Natural killer cell treated with Interleukin-12 subunit alpha and Interleukin-12 subunit beta and Interleukin-15 and Interleukin-18, amount 100 ng/mL, for 72 hours (primary cell): ENCODE data around the gene EMC10. TPM values are rescaled to one million over a fixed set of nuclear protein-coding genes. Genes with fewer than 3 reads are reported as not detected.
"Not testable (repeated sequence)": the region's sequence is repeated elsewhere in the genome, so short reads cannot be mapped to it uniquely, and the experiment has no call there.

Experiments used
- ATAC-seq, 2 donors: fragments of 150-1000 bp; cut with Tn5 transposase in 1 of 2; sonication (Bioruptor Pico), chemical (Tn5 transposase) in 1 of 2; 2 replicates each; pipeline ENCODE4 v1.10.0; 2021
- DNase-seq: peaks from one replicate; pipeline ENCODE4 v3.0.0; 2022; ENCODE audit warnings: low spot score
- H3K27ac Mint-ChIP-seq, 2 donors: 1 replicate in 1 of 2; 2 replicates in 1 of 2; pipeline ENCODE4 v1.8.0; 2022; ENCODE audit warnings: mixed read lengths in 2 of 2, mild to moderate bottlenecking in 1 of 2, moderate library complexity in 1 of 2
- H3K27me3 Mint-ChIP-seq, 2 donors: 1 replicate in 1 of 2; 2 replicates in 1 of 2; pipeline ENCODE4 v1.8.0; 2022; ENCODE audit warnings: mixed read lengths in 2 of 2
- H3K36me3 Mint-ChIP-seq: one replicate; pipeline ENCODE4 v1.8.0; 2022; ENCODE audit warnings: mixed read lengths
- H3K4me1 Mint-ChIP-seq, 2 donors: 1 replicate in 1 of 2; 2 replicates in 1 of 2; pipeline ENCODE4 v1.8.0; 2022; ENCODE audit warnings: low read depth in 2 of 2, mixed read lengths in 2 of 2, mild to moderate bottlenecking in 1 of 2
- H3K4me3 Mint-ChIP-seq: one replicate; pipeline ENCODE4 v1.8.0; 2022; ENCODE audit warnings: mixed read lengths
- H3K9me3 Mint-ChIP-seq: 2 replicates; pipeline ENCODE4 v1.8.0; 2022; ENCODE audit warnings: mixed read lengths
- total RNA-seq, 2 donors: library from RNA; stranded (reverse); gene quantifications; one replicate each; pipeline ENCODE4 v1.2.3, GENCODE V29; 2022

EMC10 gene
- total RNA-seq, 2 donors from 2014 or later, result 84.1 to 106 TPM

DNA sequence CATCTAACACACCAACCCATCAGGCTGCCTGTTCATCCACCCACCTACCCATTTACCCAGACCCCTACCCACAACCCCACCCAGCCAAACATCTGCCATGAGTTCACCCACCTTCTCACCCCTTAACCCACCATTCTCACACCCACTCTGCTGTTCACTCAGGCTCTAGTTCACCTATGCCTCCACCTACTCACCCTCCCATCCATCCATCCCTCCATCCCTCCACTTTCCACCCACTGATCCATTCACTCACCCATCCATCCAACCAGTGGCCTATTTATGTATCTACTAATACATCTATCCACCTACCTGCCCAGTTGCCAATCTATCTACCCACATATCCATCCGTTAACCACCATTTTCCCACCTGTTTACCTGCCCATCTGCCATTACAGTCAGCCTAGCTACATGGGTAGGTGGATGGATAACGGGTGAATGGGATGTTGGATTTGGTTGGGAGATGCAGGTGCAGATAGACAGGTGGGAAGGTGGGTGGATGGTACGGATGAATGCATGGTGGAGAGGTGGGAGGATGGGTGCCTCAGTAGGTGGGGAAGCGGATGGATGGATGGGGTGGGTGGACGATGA, 38.4 kb upstream of the EMC10 start:
- H3K9me3 Mint-ChIP-seq, result no peaks in the 10 kb centered on the region
- H3K4me1 Mint-ChIP-seq, result peaks cover 0 to 3% of the 10 kb centered on the region in 2 donors
- no peak for DNase-seq
- H3K4me3 Mint-ChIP-seq, result no peak overlapping the region
- peaks cover 14 to 32% of the 10 kb centered on the region in 2 donors for H3K27me3 Mint-ChIP-seq
- H3K36me3 Mint-ChIP-seq, result no peaks in the 10 kb centered on the region
- H3K27ac Mint-ChIP-seq, result no peak overlapping the region
- ATAC-seq, result no peak

DNA sequence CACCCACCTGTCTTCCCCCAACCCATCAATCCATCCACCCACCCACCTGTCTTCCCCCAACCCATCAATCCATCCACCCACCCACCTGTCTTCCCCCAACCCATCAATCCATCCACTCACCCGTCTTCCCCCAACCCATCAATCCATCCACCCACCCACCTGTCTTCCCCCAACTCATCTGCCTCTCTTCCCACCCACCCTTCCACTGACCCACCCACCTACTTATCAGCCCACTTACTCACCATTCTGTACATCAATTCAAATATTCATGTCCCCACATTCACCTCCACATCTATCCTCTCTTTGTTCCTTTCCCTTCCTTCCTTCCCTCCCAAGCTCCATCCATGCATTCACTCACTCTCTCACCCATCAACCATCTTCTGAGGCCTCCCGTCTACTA, 37.2 kb upstream of the EMC10 start:
- H3K36me3 Mint-ChIP-seq, ATAC-seq, H3K9me3 Mint-ChIP-seq, DNase-seq, H3K27ac Mint-ChIP-seq, H3K4me3 Mint-ChIP-seq, H3K4me1 Mint-ChIP-seq: not testable (repeated sequence)
- peaks cover 14 to 33% of the 10 kb centered on the region in 2 donors for H3K27me3 Mint-ChIP-seq

DNA sequence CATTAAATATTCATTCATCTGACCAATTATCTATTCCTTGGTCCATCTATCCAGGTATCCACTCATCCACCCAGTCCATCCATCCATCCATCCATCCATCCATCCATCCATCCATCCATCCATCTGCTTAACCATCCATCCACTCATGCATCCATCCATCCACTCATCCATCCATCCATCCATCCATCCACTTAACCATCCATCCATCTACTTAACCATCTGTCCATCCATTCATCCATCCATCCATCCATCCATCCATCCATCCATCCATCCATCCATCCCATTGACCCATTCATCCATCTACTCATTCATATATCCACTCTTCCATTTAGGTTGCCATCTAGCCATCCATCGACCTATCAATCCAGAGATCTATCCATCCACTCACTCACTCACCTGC, 32.2 kb upstream of the EMC10 start:
- H3K36me3 Mint-ChIP-seq, result no peaks in the 10 kb centered on the region
- no peak overlapping the region for H3K4me3 Mint-ChIP-seq
- DNase-seq (no peak), ATAC-seq (no peak)
- H3K4me1 Mint-ChIP-seq, result no peaks in the 10 kb centered on the region
- H3K9me3 Mint-ChIP-seq, result no peaks in the 10 kb centered on the region
- no peak overlapping the region for H3K27ac Mint-ChIP-seq
- peaks cover 13 to 18% of the 10 kb centered on the region in 2 donors for H3K27me3 Mint-ChIP-seq

DNA sequence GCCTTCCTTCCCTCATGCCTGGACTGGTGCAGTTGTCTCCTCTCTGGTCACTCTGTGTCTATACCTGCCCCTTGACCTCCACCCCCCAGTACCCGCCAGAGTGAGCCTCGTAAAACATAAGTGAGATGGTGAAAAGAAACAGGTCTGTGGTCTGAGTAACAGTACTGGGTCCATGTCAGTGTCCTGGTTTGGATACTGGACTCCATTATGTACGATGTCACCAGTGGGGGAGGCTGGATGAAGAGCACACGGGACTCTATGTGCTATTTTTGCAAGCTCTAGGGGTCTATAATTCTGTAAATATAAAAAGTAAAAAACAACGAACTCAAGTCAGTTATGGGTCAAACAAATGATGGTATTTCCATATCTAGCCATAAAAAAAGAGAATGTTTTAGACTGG, 29.3 kb upstream of the EMC10 start:
- H3K27me3 Mint-ChIP-seq, result peaks cover 12 to 15% of the 10 kb centered on the region in 2 donors
- no peaks in the 10 kb centered on the region for H3K9me3 Mint-ChIP-seq
- H3K4me3 Mint-ChIP-seq, result no peak overlapping the region
- no peaks in the 10 kb centered on the region for H3K4me1 Mint-ChIP-seq
- no peak overlapping the region for H3K27ac Mint-ChIP-seq
- DNase-seq (no peak), ATAC-seq (no peak)
- H3K36me3 Mint-ChIP-seq, result no peaks in the 10 kb centered on the region

DNA sequence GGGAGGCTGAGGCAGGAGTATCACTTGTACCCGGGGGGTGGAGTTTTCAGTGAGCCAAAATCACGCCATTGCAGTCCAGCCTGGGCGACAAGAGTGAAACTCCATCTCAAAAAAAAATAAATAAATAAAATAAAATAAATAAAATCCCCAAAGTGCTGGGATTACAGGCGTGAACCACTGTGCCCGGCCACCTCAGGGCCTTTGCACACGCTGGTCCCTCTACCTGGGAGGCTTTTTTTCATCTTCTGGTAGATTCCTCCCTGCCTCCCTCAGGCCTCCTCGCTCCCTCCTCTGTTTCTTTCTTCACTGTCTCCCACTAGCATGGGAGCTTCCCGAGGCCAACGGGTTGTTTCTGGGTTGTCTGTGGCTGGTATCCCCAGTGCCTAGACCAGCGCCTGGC, 28.6 kb upstream of the EMC10 start:
- Mint-ChIP-seq H3K36me3 (no peaks in the 10 kb centered on the region), H3K27ac (no peak overlapping the region), H3K9me3 (no peaks in the 10 kb centered on the region), H3K27me3 (peaks cover 12 to 17% of the 10 kb centered on the region in 2 donors), H3K4me3 (no peak overlapping the region), H3K4me1 (no peaks in the 10 kb centered on the region)
- ATAC-seq, result no peak
- no peak for DNase-seq

DNA sequence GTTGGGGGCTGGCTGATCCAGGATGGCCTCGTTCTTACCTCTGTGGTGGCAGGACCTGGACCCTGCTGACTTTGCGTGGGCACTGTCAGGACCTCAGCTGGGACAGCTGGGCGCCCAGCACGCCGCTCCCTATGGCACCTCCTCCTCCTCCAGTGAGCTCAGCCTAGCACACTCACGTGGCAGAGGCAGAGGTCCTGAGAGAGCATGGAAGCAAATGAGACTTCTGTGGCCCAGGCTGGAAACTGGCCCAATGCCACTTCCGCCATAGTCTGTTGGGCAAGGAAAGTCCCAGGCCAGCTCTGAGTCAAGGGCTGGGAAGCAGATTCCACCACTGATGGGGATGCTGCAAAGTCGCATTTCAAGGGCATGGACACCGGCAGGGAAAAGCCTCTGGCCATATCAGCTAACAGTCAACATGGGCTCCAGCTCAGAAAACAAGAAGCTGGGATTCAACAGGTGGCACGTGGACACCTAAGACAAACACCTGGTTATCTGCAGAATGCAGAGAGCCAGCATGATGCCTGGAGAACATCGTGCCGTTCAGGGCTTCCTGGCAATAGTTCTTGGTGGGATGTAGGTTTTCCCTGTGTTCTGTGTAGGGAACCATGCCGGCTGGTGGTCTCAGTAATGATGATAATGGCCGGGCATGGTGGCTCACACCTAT, 26.9 kb upstream of the EMC10 start:
- Mint-ChIP-seq H3K27ac (no peak overlapping the region), H3K9me3 (no peaks in the 10 kb centered on the region), H3K27me3 (peaks cover 3 to 12% of the 10 kb centered on the region in 2 donors), H3K4me1 (no peaks in the 10 kb centered on the region), H3K36me3 (no peaks in the 10 kb centered on the region), H3K4me3 (no peak overlapping the region)
- ATAC-seq (peak in 1 of 2 donors; percentile 22), DNase-seq (no peak)

DNA sequence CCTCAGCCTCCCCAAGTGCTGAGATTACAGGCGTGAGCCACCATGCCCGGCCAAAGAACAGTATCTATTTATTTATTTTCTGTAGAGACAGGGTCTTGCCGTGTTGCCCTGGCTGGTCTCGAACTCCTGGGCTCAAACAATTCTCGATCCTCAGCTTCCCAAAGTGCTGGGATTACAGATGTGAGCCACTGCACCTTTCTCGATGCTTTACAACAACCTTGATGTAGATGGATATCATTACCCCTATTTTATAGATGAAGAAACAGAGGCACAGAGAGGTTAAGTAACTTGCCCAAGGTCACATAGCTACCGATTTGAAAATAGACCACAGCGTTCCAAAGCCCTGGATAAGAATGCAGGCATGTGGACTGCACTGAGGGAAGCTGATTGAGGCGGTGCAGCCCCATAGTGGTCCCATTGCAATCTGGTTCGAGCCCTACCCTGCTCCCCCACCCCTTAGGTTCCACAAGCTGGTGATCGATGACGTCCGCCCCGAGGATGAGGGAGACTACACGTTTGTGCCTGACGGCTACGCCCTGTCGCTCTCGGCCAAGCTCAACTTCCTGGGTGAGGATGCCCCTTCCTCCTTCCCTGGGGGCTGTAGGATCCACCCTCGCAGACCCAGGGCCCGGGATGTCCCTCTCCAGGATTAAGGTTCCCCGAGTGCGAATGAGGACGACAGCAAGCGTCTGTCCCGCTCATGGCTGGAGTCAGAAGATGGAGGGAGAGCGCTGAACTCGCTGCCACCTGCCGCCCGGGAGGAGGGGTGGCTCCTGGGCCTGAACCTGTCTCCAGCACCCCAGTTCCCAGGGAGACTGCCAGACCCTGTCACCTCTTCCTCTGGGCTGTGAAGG, 25.7 kb upstream of the EMC10 start:
- peaks cover 8 to 12% of the 10 kb centered on the region in 2 donors for H3K27me3 Mint-ChIP-seq
- no peak overlapping the region for H3K4me3 Mint-ChIP-seq
- H3K27ac Mint-ChIP-seq, result no peak overlapping the region
- DNase-seq (no peak), ATAC-seq (no peak)
- H3K36me3 Mint-ChIP-seq, result no peaks in the 10 kb centered on the region
- H3K4me1 Mint-ChIP-seq, result no peaks in the 10 kb centered on the region
- H3K9me3 Mint-ChIP-seq, result no peaks in the 10 kb centered on the region

DNA sequence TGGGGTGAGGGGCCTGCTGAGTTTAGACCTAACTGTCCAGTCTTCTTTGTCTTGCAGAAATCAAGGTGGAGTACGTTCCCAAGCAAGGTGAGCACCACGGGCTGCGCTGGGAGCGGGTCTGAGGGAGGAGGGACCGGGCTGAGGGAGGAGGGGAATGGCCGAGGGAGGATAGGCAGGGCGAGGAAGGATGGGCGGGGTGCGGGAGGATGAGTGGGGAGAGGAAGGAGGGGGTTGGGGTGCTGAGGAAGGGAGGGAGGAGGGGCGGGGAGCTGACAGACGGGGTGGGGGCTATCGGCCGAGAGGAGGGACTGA, 25.1 kb upstream of the EMC10 start:
- peak in 1 of 2 donors; percentile 11 for ATAC-seq

DNA sequence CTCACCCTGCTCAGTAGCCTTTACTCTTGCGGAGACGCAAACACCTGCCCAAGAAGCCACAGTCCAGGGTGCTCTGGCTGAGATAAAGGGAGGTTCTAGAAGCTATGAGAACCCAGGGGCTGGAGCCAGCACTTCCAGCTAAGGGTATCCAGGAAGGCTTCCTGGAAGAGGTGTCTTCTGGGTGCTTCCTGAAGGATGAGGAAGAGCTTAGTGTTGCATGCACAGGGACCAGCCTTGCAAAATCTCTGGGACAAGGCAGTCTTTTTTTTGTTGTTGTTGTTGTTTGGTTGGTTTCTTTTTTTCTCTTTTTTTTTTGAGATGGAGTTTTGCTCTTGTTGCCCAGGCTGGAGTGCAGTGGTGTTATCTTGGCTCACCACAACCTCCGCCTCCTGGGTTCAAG, 23.1 kb upstream of the EMC10 start:
- Mint-ChIP-seq H3K27me3 (peaks cover 20 to 24% of the 10 kb centered on the region in 2 donors), H3K36me3 (no peaks in the 10 kb centered on the region), H3K4me1 (peaks cover 0 to 4% of the 10 kb centered on the region in 2 donors), H3K27ac (no peak overlapping the region), H3K4me3 (no peak overlapping the region), H3K9me3 (no peaks in the 10 kb centered on the region)
- DNase-seq (no peak), ATAC-seq (no peak)

More for the DNA sequence above, 25.1 kb upstream of the EMC10 start:
- Mint-ChIP-seq H3K36me3 (no peaks in the 10 kb centered on the region), H3K27ac (no peak overlapping the region), H3K9me3 (no peaks in the 10 kb centered on the region), H3K27me3 (peaks cover 13 to 18% of the 10 kb centered on the region in 2 donors), H3K4me1 (peaks cover 0 to 3% of the 10 kb centered on the region in 2 donors), H3K4me3 (no peak overlapping the region)
- DNase-seq, result no peak

DNA sequence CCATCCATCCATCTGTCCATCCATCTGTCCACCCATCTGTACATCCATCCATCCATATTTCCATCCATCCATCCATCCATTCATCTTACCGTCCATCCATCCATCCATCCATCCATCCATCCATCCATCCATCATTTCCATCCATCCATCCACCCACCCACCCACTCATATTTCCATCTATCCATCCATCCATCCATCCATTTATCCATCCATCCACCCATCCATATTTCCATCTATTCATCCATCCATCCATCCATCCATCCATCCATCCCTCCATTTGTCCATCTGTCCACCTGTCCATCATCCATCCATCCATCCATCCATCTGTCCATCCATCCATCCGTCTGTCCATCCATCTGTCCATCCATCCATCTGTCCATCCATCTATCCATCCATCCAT, 20.3 kb upstream of the EMC10 start:
- no peak overlapping the region for H3K27ac Mint-ChIP-seq
- ATAC-seq (no peak), DNase-seq (no peak)
- no peaks in the 10 kb centered on the region for H3K36me3 Mint-ChIP-seq
- H3K4me3 Mint-ChIP-seq, result no peak overlapping the region
- peaks cover 20 to 24% of the 10 kb centered on the region in 2 donors for H3K27me3 Mint-ChIP-seq
- no peaks in the 10 kb centered on the region for H3K9me3 Mint-ChIP-seq
- peaks cover 0 to 4% of the 10 kb centered on the region in 2 donors for H3K4me1 Mint-ChIP-seq

DNA sequence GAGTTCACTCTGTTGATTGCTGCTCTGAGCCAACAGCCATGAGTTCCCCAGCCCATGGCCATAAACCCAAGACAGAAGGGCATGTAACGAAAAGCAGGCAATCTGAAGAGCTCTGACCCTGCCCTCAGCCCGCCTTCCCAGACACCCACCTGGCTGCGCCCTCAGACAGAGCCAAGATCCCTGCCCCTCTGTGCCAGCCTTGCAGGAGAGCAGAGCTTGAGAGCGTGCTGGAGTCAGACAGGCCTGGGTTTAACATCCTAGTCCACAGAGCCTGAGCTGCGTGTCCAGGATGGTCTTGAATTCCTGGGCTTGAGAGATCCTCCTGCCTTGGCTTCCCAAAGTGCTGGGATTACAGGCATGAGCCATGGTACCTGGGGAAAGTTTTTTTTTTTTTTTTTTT, 19.0 kb upstream of the EMC10 start:
- DNase-seq (no peak), ATAC-seq (no peak)
- peaks cover 3 to 4% of the 10 kb centered on the region in 2 donors for H3K4me1 Mint-ChIP-seq
- no peaks in the 10 kb centered on the region for H3K36me3 Mint-ChIP-seq
- H3K27ac Mint-ChIP-seq, result no peak overlapping the region
- H3K9me3 Mint-ChIP-seq, result no peaks in the 10 kb centered on the region
- H3K27me3 Mint-ChIP-seq, result peaks cover 23 to 24% of the 10 kb centered on the region in 2 donors
- no peak overlapping the region for H3K4me3 Mint-ChIP-seq

DNA sequence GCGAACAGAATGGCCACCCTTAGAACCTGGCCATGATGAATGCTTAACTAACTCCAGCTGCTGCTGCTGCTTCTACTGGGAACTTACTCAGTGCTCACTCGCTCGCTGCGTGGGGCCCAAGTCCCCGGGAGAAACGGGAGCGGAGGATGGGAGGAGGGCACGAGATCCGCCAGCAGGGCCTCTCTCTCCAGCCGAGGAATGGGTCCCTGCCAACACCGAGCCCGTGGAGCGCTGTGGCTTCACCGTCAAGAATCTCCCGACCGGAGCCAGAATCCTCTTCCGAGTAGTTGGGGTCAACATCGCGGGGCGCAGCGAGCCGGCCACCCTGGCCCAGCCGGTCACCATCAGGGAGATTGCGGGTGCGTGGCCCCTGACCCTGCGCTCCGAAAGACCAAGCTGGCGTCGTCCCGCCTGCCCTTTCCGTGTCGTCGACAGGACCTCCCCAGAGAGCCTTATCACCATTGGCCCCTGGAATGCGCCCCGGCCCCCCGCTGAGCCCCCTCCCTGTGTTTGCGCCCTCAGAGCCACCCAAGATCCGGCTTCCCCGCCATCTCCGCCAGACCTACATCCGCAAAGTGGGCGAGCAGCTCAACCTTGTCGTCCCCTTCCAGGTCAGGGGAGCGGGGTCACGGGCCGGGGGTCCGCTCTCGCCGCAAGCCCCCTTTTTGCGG, 17.8 kb upstream of the EMC10 start:
- Mint-ChIP-seq H3K27ac (no peak overlapping the region), H3K36me3 (no peaks in the 10 kb centered on the region), H3K4me3 (no peak overlapping the region), H3K9me3 (no peaks in the 10 kb centered on the region), H3K27me3 (peaks cover 23 to 24% of the 10 kb centered on the region in 2 donors), H3K4me1 (peaks cover 3 to 4% of the 10 kb centered on the region in 2 donors)
- DNase-seq (no peak), ATAC-seq (no peak)

DNA sequence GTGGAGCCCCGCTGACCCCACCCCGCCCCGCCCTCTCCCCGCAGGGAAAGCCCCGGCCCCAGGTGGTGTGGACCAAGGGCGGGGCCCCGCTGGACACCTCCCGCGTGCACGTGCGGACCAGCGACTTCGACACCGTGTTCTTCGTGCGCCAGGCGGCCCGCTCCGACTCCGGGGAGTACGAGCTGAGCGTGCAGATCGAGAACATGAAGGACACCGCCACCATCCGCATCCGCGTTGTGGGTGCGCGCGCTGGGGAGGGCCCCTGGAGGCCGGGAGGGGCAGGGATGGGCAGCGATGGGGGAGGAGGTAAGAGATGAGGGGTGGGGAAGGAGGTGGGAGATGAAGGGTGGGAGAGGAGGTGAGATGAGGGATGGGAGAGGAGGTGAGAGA, 17.2 kb upstream of the EMC10 start:
- Mint-ChIP-seq H3K27me3 (peaks cover 23 to 24% of the 10 kb centered on the region in 2 donors), H3K36me3 (no peaks in the 10 kb centered on the region), H3K4me1 (peaks cover 3 to 4% of the 10 kb centered on the region in 2 donors), H3K27ac (no peak overlapping the region), H3K9me3 (no peaks in the 10 kb centered on the region), H3K4me3 (no peak overlapping the region)
- ATAC-seq (no peak), DNase-seq (no peak)

DNA sequence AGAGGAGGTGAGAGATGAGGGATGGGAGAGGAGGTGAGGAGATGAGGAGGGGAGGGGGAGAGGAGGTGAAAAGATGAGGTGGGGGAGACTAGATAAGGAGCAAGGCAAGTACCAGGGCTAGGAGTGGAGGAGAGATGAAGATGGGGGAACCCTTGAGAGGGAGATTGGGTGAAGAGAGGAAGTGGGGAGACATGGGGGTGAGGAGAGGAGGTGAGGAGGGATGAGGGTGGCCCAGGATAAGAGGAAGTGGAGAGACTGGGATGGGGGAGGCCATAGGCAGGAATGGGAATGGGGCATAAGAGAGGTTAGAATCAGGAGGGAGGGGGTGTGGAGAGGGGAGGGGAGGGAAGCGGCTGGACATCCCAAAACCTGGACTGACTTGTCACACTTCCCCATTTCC, 16.7 kb upstream of the EMC10 start:
- no peak overlapping the region for H3K27ac Mint-ChIP-seq
- H3K9me3 Mint-ChIP-seq, result no peaks in the 10 kb centered on the region
- ATAC-seq (no peak), DNase-seq (no peak)
- H3K27me3 Mint-ChIP-seq, result peaks cover 23 to 24% of the 10 kb centered on the region in 2 donors
- H3K4me3 Mint-ChIP-seq, result no peak overlapping the region
- peaks cover 3 to 4% of the 10 kb centered on the region in 2 donors for H3K4me1 Mint-ChIP-seq
- H3K36me3 Mint-ChIP-seq, result no peaks in the 10 kb centered on the region
